ENCODE measurements around the gene PTGS1. TPM values are rescaled to one million over a fixed set of nuclear protein-coding genes. Genes with fewer than 3 reads are reported as not detected.

PTGS1 gene
- total and polyA plus RNA-seq, 2 of the 13 experiments (the other 11 are each of a cell fraction or from before 2014, with no cell fraction given): 0.07 to 0.08 TPM

DNA sequence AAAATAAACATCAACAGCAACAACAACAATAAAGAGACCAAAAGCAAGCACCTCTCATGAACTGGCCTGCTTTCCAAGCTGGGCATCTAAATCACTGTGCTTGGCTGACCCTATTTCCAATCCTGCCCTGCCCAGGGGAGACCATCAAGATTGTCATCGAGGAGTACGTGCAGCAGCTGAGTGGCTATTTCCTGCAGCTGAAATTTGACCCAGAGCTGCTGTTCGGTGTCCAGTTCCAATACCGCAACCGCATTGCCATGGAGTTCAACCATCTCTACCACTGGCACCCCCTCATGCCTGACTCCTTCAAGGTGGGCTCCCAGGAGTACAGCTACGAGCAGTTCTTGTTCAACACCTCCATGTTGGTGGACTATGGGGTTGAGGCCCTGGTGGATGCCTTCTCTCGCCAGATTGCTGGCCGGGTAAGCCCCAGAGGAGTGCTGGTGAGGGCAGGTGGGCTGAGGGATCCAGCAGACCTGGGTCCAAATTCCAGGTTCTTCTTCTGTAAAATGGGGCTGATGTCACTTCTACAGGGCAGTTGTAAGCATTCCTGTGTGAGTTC, 15.6 kb downstream of the PTGS1 start:
- Histone ChIP-seq H3K4me1 (ENCODE audit: insufficient read depth, low read length) (no peaks in the 10 kb centered on the region), H2AFZ (ENCODE audit: low read length) (no peak overlapping the region), H3K9ac (ENCODE audit: insufficient read depth, low read depth, low read length) (no peak overlapping the region), H3K27ac (ENCODE audit: extremely low read length, insufficient read depth, low read length) (no peak overlapping the region), H4K20me1 (ENCODE audit: insufficient read depth, low read length) (no peaks in the 10 kb centered on the region), H3K4me2 (ENCODE audit: low read depth, low read length) (no peak overlapping the region), H3K4me3 (replicated peaks in 1 of 3; ENCODE audit: insufficient read depth in 1 of 3, low read depth in 2 of 3, low read length in 3 of 3) (no peak overlapping the region), H3K79me2 (ENCODE audit: insufficient read depth, low read length) (no peaks in the 10 kb centered on the region), H3K27me3 (ENCODE audit: control insufficient read depth in 1 of 2, insufficient read depth in 2 of 2, low read length in 2 of 2) (peaks cover 3 to 7% of the 10 kb centered on the region in 2 experiments; a peak in 2 of 5 replicates), H3K9me3 (ENCODE audit: low read length) (no peaks in the 10 kb centered on the region), H3K36me3 (replicated peaks in 1 of 2; ENCODE audit: control insufficient read depth in 1 of 2, insufficient read depth in 2 of 2, low read length in 2 of 2) (no peaks in the 10 kb centered on the region)
- BruUV-seq (replicated peaks): no TSS peak
- ATAC-seq (no peak), DNase-seq (ENCODE audit: low spot score) (no peak), FAIRE-seq (no peak)
- in situ Hi-C loops (cut with HindIII; ENCODE audit: extremely low pct_ligation_motif_present, low pct_unique_long_range_greater_than_20kb) (no loop called here), intact Hi-C loops (cut with micrococcal nuclease; ENCODE audit: unreplicated experiment) (no loop called here)
- TF ChIP-seq KLF6 (CRISPR knock-in tag; IDR thresholded peaks at IDR 0.05): no peak
- TF ChIP-seq ZSCAN22 (CRISPR knock-in tag; IDR thresholded peaks at IDR 0.05): no peak
- TF ChIP-seq ZNF292 (CRISPR knock-in tag; IDR thresholded peaks at IDR 0.05; ENCODE audit: borderline replicate concordance, low read depth): no peak
- no peak for TF ChIP-seq ZNF20 (CRISPR knock-in tag; IDR thresholded peaks at IDR 0.05)
- TF ChIP-seq ZC3H4 (CRISPR knock-in tag; IDR thresholded peaks at IDR 0.05; ENCODE audit: borderline replicate concordance): no peak
- TF ChIP-seq SATB2 (CRISPR knock-in tag; IDR thresholded peaks at IDR 0.05): no peak
- no peak for TF ChIP-seq MTA3 (CRISPR knock-in tag; IDR thresholded peaks at IDR 0.05)
- no peak for TF ChIP-seq ZNF251 (CRISPR knock-in tag; IDR thresholded peaks at IDR 0.05)
- no peak for TF ChIP-seq TOE1 (CRISPR knock-in tag; IDR thresholded peaks at IDR 0.05)
- CTCF ChIA-PET (ENCODE audit: low intra/inter-chr PET ratio, low total read pairs): no interaction called here
- WGBS (ENCODE audit: low lambda C conversion rate): 56% methylated on average over 5 of the region's 8 CpGs
- POLR2A ChIA-PET: no interaction called here

DNA sequence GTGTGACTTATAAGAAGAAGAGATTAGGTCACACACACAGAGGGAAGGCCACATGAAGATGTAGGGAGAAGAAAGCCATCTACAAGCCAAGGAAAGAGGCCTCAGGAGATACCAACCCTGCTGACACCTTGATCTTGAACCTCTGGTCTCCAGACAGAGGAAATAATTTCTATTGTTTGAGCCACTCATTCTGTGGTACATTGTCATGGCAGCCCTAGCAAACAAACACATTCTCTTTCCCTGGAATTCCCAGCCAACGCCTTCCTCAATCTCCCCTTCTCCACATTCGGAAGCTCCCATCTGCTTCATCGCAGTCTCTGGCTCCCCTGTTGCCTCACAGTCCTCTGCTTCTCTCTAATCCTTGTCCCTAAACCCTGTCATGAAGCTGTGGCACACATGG, 16.7 kb downstream of the PTGS1 start:
- no peak overlapping the region for H3K27ac ChIP-seq (ENCODE audit: extremely low read length, insufficient read depth, low read length)
- no peaks in the 10 kb centered on the region for H3K9me3 ChIP-seq (ENCODE audit: low read length)
- H4K20me1 ChIP-seq (ENCODE audit: insufficient read depth, low read length): no peaks in the 10 kb centered on the region
- no peak overlapping the region for H3K9ac ChIP-seq (ENCODE audit: insufficient read depth, low read depth, low read length)
- no TSS peak for BruUV-seq (replicated peaks)
- H3K27me3 ChIP-seq (ENCODE audit: control insufficient read depth in 1 of 2, insufficient read depth in 2 of 2, low read length in 2 of 2): peaks cover 3 to 7% of the 10 kb centered on the region in 2 experiments; a peak in 1 of 5 replicates
- DNase-seq (ENCODE audit: low spot score): no peak
- no peak for TF ChIP-seq RFX1 (IDR thresholded peaks at IDR 0.05)
- no peak for TF ChIP-seq FOXO1 (CRISPR knock-in tag; IDR thresholded peaks at IDR 0.05)
- CTCF ChIA-PET (ENCODE audit: low intra/inter-chr PET ratio, low total read pairs): no interaction called here
- no peak for ATAC-seq
- no peak overlapping the region for H3K4me3 ChIP-seq (replicated peaks in 1 of 3; ENCODE audit: insufficient read depth in 1 of 3, low read depth in 2 of 3, low read length in 3 of 3)
- no peaks in the 10 kb centered on the region for H3K79me2 ChIP-seq (ENCODE audit: insufficient read depth, low read length)
- intact Hi-C loops (cut with micrococcal nuclease; ENCODE audit: unreplicated experiment): no loop called here
- no peak overlapping the region for H3K4me2 ChIP-seq (ENCODE audit: low read depth, low read length)
- WGBS (ENCODE audit: low lambda C conversion rate): 61% methylated on average over 3 of the region's 3 CpGs
- H3K36me3 ChIP-seq (replicated peaks in 1 of 2; ENCODE audit: control insufficient read depth in 1 of 2, insufficient read depth in 2 of 2, low read length in 2 of 2): no peaks in the 10 kb centered on the region
- no peak overlapping the region for H2AFZ ChIP-seq (ENCODE audit: low read length)
- FAIRE-seq: no peak
- no peaks in the 10 kb centered on the region for H3K4me1 ChIP-seq (ENCODE audit: insufficient read depth, low read length)
- POLR2A ChIA-PET: no interaction called here
- in situ Hi-C loops (cut with HindIII; ENCODE audit: extremely low pct_ligation_motif_present, low pct_unique_long_range_greater_than_20kb): no loop called here

Measured in HepG2 (cell line).